Panc1 (cell line): Measurements from ENCODE around the gene NAT16. TPM values are rescaled to one million over a fixed set of nuclear protein-coding genes. Genes with fewer than 3 reads are reported as not detected.

Source experiments
- ATAC-seq: fragments of 200-7000 bp; cut with Tn5 transposase; 2 replicates; pipeline ENCODE4 v1.9.1; 2020; ENCODE audit warnings: mild to moderate bottlenecking, moderate library complexity
- BruUV-seq: library from RNA; stranded (reverse); fragments of 400-500 nt; replicated peaks from 2 replicates; lab custom pipeline; 2021; lab: Mats Ljungman, UMichigan
- CTCF ChIA-PET: fragments of 300-600 bp; sonication (Branson Sonifier 250); formaldehyde crosslinking; loops from one replicate; lab custom pipeline; 2022; ENCODE audit warnings: antibody characterized with exemption; lab: Charles Lee
- POLR2A ChIA-PET: fragments of 300-600 bp; sonication (Branson Sonifier 250); formaldehyde crosslinking; loops from one replicate; lab custom pipeline; 2022; ENCODE audit warnings: antibody characterized with exemption; lab: Charles Lee
- DNase-seq: peaks from one replicate; pipeline ENCODE4 v3.0.0-alpha.2; 2010; ENCODE audit warnings: low read depth, low spot score
- H3K27ac ChIP-seq: 2 replicates; pipeline ENCODE4 v1.5.1; 2011; ENCODE audit warnings: mild to moderate bottlenecking, low read length, inconsistent platforms
- H3K27me3 ChIP-seq: fragments of 200-500 bp; sonication (Bioruptor generic); 2 replicates; pipeline ENCODE4 v1.6.0; 2014; ENCODE audit warnings: low read length, inconsistent platforms; ENCODE audit not compliant: control insufficient read depth, insufficient read depth
- H3K36me3 ChIP-seq: fragments of 200-500 bp; sonication (Bioruptor generic); 2 replicates; pipeline ENCODE4 v1.5.1; 2014; ENCODE audit warnings: inconsistent platforms, mild to moderate bottlenecking, low read length, moderate library complexity; ENCODE audit not compliant: control insufficient read depth, insufficient read depth
- H3K4me1 ChIP-seq: 2 replicates; pipeline ENCODE4 v1.5.1; 2011; ENCODE audit warnings: inconsistent platforms, mild to moderate bottlenecking, low read length, moderate library complexity; ENCODE audit not compliant: control insufficient read depth, insufficient read depth
- H3K4me3 ChIP-seq, 2 experiments: 2 replicates each; pipeline ENCODE4 v1.5.1; 2011 to 2012; ENCODE audit warnings: low read depth in 2 of 2, low read length in 2 of 2, mild to moderate bottlenecking in 2 of 2, inconsistent platforms in 1 of 2, moderate library complexity in 1 of 2
- H3K9me3 ChIP-seq: fragments of 200-500 bp; sonication (Bioruptor generic); 2 replicates; pipeline ENCODE4 v1.5.1; 2014; ENCODE audit warnings: low read depth, mild to moderate bottlenecking, inconsistent platforms, low read length, moderate library complexity; ENCODE audit not compliant: control insufficient read depth, insufficient read depth
- CTCF ChIP-seq: fragments of 450-650 bp; IDR thresholded peaks from 2 replicates; pipeline ENCODE4 v1.5.1; 2017; ENCODE audit warnings: mild to moderate bottlenecking
- POLR2AphosphoS5 ChIP-seq: IDR thresholded peaks from 2 replicates; pipeline ENCODE4 v1.6.1; 2012; ENCODE audit warnings: mild to moderate bottlenecking, low read depth, low read length, moderate library complexity
- REST ChIP-seq, 2 experiments: IDR thresholded peaks; 2 replicates each; pipeline ENCODE4 v1.6.1; 2011 to 2012; ENCODE audit warnings: low read depth in 2 of 2, control low read depth in 1 of 2, low read length in 1 of 2, mild to moderate bottlenecking in 1 of 2, moderate library complexity in 1 of 2; ENCODE audit not compliant: insufficient read depth in 1 of 2
- SIN3A ChIP-seq: IDR thresholded peaks from 2 replicates; pipeline ENCODE4 v1.6.1; 2012; ENCODE audit warnings: low read depth, mild to moderate bottlenecking, low read length, moderate library complexity, borderline replicate concordance; ENCODE audit not compliant: insufficient read depth
- TCF7L2 ChIP-seq: IDR thresholded peaks from 2 replicates; pipeline ENCODE4 v1.6.1; 2011; ENCODE audit warnings: mild to moderate bottlenecking, low read depth, low read length, inconsistent platforms
- in situ Hi-C: cut with HindIII; loops from 2 replicates; pipeline ENCODE4 v1.10.0; 2016; ENCODE audit warnings: low sequenced_read_pairs, low pct_unique_long_range_greater_than_20kb
- intact Hi-C: fragments of 100-400 bp; cut with micrococcal nuclease; formaldehyde crosslinking; loops from one replicate; pipeline ENCODE4 v1.10.0; 2022; ENCODE audit not compliant: unreplicated experiment
- total RNA-seq: library from RNA; stranded (reverse); gene quantifications from one replicate; pipeline ENCODE4 v1.2.1, GENCODE V29; 2021; ENCODE audit not compliant: unreplicated experiment

The NAT16 gene
- total RNA-seq, 1 experiment from 2014 or later, result 0.15 TPM

GRCh38 chr7:101197991-101198390 is 17.9 kb upstream of the NAT16 start:
- H3K9me3 ChIP-seq, result no peaks in the 10 kb centered on the region
- no peak overlapping the region for H3K27ac ChIP-seq
- CTCF ChIA-PET, result no interaction called here
- H3K4me3 ChIP-seq, result no peak overlapping the region
- H3K36me3 ChIP-seq, result no peaks in the 10 kb centered on the region
- H3K27me3 ChIP-seq, result no peaks in the 10 kb centered on the region
- in situ Hi-C loops, result no loop called here
- H3K4me1 ChIP-seq, result peaks cover 5% of the 10 kb centered on the region; the same call in 1 of the 2 replicates
- DNase-seq, result no peak
- no peak for ATAC-seq
- intact Hi-C loops, result no loop called here
- BruUV-seq, result no TSS peak
- TF ChIP-seq SIN3A, result no peak
- no peak for TF ChIP-seq TCF7L2
- no peak for TF ChIP-seq CTCF
- TF ChIP-seq REST (IDR thresholded peaks at IDR 0.05; ENCODE audit: insufficient read depth in 1 of 2, low read depth in 2 of 2, low read length in 1 of 2), result no peak
- no peak for TF ChIP-seq POLR2AphosphoS5
- POLR2A ChIA-PET, result no interaction called here

GRCh38 chr7:101195884-101196283 is 15.8 kb upstream of the NAT16 start:
- no peak overlapping the region for H3K4me3 ChIP-seq
- no peaks in the 10 kb centered on the region for H3K36me3 ChIP-seq
- no TSS peak for BruUV-seq
- H3K27ac ChIP-seq, result no peak overlapping the region
- H3K9me3 ChIP-seq, result no peaks in the 10 kb centered on the region
- ATAC-seq, result no peak
- ChIA-PET CTCF (interaction anchor here (1.0 kb wide), 1 partner anchor 21 kb away, joined by 7 read pairs; no protein-coding TSS in a partner anchor), POLR2A (no interaction called here)
- peaks cover 3% of the 10 kb centered on the region; the same call in 1 of the 2 replicates for H3K4me1 ChIP-seq
- no peak for DNase-seq
- intact Hi-C loops (no loop called here), in situ Hi-C loops (no loop called here)
- no peaks in the 10 kb centered on the region for H3K27me3 ChIP-seq
- TF ChIP-seq CTCF, result no peak
- no peak for TF ChIP-seq TCF7L2
- TF ChIP-seq POLR2AphosphoS5, result no peak
- TF ChIP-seq SIN3A, result no peak
